GM12801 (cell line): ENCODE data around the gene ADGRL3.

Experiments
- TF ChIP-seq, protein P1 (sequence below): IDR thresholded peaks from one replicate; pipeline ENCODE4 v1.5.1; 2011; ENCODE audit warnings: control low read depth; ENCODE audit not compliant: insufficient read length; ENCODE audit errors: extremely low read depth

ADGRL3 gene

DNA sequence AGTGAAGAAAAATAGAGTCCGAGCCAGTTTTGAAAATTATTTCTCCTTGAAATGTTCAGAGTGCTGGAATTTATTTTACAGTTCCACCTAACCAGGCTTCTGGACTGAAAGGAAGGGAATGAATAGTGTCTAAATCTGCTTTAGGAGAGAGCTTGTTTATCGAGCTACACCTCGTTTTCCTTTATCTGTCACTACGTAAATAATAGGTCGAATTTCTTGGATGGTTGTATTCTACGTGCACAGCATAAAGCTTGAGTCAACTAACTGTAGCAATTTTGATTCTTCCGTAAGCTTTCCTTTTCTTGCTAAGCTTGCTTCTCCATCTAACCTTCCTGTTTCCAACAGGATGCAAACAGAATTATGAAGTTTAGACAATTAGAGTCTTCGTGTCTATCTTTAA, 48.6 kb downstream of the ADGRL3 start:
- TF ChIP-seq, protein P1, sequence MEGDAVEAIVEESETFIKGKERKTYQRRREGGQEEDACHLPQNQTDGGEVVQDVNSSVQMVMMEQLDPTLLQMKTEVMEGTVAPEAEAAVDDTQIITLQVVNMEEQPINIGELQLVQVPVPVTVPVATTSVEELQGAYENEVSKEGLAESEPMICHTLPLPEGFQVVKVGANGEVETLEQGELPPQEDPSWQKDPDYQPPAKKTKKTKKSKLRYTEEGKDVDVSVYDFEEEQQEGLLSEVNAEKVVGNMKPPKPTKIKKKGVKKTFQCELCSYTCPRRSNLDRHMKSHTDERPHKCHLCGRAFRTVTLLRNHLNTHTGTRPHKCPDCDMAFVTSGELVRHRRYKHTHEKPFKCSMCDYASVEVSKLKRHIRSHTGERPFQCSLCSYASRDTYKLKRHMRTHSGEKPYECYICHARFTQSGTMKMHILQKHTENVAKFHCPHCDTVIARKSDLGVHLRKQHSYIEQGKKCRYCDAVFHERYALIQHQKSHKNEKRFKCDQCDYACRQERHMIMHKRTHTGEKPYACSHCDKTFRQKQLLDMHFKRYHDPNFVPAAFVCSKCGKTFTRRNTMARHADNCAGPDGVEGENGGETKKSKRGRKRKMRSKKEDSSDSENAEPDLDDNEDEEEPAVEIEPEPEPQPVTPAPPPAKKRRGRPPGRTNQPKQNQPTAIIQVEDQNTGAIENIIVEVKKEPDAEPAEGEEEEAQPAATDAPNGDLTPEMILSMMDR = no peak

DNA sequence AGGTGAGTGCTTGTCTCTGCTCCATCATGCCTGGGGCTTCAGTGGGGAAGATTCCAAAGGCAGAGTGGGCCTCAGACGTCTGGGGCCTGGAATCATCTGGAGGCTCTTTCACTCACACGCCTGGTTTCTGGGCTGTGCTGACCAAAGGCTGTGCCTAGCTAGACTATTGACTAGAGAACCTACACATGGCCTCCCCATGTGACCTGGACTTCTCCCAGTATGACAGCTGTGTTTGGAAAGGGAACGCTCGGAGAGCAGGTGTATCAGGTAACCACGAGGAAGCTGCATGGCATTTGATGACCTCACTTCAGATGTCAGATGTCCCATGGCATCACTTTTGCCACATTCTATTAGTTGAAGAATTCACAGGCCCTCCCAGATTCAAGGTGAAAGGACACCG, 51.0 kb downstream of the ADGRL3 start:
- TF ChIP-seq, protein P1 = no peak

DNA sequence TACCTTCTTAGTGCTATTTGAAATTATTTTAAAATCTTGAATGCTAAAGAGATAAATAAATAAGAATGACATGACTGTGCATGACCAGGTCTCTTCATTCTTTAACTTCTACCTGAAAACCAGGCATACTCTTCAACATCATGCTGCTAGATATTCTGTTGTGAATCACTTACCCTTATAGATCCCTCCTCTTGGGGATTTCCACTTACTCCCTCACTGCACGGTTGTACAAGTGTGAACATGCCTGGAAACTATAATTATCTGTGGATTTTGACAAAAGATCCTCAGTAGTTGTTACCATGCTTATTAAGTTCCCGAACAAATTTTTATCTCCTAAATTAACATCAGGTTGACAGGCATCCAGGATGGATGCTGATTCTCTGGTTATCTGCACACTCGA, 54.3 kb downstream of the ADGRL3 start:
- TF ChIP-seq, protein P1 = no peak

DNA sequence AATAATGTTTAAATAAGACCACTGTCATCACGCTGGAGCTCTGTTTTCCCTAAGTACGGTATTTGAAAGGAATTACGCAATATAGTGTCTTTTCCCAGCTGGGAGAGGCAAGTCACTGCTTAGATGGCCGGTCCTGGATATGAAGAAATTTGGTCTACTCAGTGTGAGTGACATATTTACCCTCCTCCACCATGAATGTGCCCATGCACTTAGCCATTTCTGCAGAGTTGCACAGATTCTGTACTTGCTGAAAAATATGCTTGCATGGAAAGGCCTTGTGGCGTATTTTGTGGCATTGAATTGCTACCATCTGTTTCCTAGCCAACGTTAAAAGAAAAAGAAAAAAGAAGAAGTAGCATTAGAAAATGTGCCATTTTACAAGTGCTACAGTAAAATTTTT, 73.1 kb downstream of the ADGRL3 start:
- TF ChIP-seq, protein P1 = no peak

DNA sequence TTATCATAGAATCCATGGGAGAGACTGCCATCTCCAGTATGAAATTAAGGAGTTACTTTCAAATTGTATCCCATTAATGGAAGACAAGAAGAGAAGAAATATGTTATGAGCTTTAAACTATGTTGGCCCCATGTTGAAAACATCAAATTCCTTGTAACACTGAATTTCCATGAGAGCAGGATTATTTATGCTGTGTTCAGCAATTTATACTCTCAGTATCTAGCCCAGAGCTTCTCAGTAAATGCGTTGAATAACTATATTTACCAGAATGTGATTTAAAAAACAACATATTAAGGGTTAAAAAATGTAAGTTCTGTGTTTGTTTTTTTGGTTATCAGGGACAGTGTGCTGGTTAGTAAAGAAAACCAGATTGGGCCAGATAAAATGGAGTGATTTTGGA, 74.2 kb downstream of the ADGRL3 start:
- TF ChIP-seq, protein P1 = no peak

DNA sequence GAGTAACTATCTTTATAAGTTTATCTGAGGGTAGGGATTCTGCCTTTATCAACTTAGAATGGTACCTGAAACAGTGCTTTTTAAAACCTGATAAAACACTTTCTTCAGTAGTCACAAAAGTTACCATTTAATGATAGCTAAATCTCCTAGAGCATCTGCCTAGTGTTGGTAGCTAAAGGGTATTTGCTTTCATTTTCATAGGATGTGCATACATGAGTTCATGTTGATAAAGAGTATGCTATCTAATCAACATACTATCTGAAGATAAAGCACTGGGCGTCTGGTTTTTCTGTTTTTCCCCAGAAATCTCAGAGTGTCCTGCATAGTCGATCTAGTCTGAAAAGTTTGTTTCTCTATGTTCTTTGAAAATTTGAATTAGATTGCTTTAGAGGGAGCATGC, 75.1 kb downstream of the ADGRL3 start:
- TF ChIP-seq, protein P1 = no peak

DNA sequence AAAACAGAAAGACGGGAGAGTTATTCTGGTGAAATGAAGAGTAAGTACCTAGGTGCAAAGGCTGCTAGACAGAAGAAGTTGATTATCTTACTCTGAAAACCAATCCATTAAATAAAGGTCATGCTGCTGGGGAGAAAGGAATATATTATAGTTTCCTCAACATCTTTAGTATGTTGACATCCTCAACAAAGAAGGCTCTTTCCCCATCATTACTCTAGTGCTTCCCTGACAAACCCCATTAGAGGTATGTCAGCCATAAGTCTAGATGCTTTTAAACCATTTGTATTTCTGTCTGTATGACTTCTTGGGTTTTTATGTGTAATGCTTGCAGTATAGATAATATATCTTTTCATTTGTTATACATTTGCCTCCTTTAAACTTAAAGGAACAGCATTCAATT, 75.9 kb downstream of the ADGRL3 start:
- TF ChIP-seq, protein P1 = no peak
